GM13977 (cell line): Measurements from ENCODE around the gene SEMA3D.

Experiments
- DNase-seq: peaks from one replicate; pipeline ENCODE4 v3.0.0; 2012; ENCODE audit warnings: low spot score
- in situ Hi-C: fragments of 300-500 bp; cut with MboI; formaldehyde crosslinking; loops from one replicate; pipeline ENCODE4 v1.12.0; 2022; ENCODE audit warnings: low sequenced_read_pairs, low pct_unique_long_range_greater_than_20kb, mixed read lengths, inconsistent platforms; ENCODE audit not compliant: unreplicated experiment
- TF ChIP-seq, protein P1 (sequence below): IDR thresholded peaks from 2 replicates; pipeline ENCODE4 v1.5.1; 2012; ENCODE audit warnings: mild to moderate bottlenecking, control low read depth; ENCODE audit not compliant: insufficient read depth; ENCODE audit errors: extremely low read depth, missing control alignments

Gene SEMA3D

GRCh38 chr7:85019778-85020177 is 167.1 kb downstream of the SEMA3D start:
- in situ Hi-C loops = loop anchor here (10.0 kb wide), 1 partner anchor 1045 kb away; no protein-coding TSS in a partner anchor
- TF ChIP-seq, protein P1, sequence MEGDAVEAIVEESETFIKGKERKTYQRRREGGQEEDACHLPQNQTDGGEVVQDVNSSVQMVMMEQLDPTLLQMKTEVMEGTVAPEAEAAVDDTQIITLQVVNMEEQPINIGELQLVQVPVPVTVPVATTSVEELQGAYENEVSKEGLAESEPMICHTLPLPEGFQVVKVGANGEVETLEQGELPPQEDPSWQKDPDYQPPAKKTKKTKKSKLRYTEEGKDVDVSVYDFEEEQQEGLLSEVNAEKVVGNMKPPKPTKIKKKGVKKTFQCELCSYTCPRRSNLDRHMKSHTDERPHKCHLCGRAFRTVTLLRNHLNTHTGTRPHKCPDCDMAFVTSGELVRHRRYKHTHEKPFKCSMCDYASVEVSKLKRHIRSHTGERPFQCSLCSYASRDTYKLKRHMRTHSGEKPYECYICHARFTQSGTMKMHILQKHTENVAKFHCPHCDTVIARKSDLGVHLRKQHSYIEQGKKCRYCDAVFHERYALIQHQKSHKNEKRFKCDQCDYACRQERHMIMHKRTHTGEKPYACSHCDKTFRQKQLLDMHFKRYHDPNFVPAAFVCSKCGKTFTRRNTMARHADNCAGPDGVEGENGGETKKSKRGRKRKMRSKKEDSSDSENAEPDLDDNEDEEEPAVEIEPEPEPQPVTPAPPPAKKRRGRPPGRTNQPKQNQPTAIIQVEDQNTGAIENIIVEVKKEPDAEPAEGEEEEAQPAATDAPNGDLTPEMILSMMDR = no peak
- DNase-seq = no peak

GRCh38 chr7:85019176-85019575 is 167.7 kb downstream of the SEMA3D start:
- no peak for DNase-seq
- in situ Hi-C loops = no loop called here
- TF ChIP-seq, protein P1 = no peak

DNA sequence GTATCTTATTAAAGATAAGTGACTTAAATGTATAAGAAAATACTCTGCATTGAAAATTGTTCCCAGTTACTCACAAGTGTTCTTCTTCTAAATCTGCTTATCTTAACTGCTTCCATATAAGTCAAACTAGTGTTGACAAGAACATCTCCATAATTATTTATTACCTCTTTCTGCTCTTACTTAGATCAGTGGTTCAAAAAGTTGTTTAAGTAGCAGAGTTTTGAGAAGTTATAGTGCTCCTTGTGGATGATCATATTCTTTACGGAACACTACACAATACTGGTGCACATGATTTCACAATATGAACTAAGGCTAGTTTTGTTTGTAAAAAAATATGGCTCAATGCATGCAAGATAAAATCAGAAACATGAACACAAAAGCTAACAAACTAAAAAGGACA is 168.4 kb downstream of the SEMA3D start:
- in situ Hi-C loops = no loop called here
- TF ChIP-seq, protein P1 = no peak
- no peak for DNase-seq

- in situ Hi-C loops = no loop called here
- DNase-seq = no peak
- TF ChIP-seq, protein P1 = no peak
These were observed 170.6 kb downstream of the SEMA3D start for GRCh38 chr7:85016286-85016685.

DNA sequence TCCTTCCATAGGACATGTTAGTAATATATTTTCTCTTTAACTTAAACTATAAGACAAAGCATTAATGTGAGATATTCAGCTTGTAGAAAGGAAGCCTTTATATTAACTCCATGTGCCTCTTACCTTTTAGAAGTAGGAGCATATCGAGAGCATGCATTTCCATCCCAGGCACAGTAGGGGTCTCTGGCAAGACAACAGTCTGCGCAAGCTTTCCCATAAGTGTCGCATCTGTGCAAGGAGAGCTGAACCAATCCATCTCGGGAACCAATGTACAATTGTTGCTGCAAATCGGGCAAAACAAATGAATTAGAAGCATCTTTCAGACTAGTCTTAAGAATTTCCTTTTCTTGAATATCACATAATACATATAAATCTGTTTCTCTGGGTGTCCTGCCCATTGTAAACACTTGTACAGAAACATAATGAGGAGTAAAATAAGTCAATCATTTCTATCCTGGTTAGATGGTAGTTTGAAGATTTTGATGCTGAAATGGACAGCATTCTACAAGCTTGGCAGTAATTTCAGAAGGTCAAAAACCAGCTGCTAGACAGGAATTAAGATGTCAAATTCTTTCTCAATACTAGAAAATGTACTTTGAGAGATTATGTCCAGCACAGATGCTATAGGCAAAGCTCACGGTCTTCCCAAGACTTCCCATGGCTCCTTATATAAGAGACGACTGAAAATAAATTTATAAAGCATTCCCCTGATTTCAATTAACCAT is 171.8 kb downstream of the SEMA3D start:
- DNase-seq = no peak
- in situ Hi-C loops = no loop called here
- TF ChIP-seq, protein P1 = no peak

DNA sequence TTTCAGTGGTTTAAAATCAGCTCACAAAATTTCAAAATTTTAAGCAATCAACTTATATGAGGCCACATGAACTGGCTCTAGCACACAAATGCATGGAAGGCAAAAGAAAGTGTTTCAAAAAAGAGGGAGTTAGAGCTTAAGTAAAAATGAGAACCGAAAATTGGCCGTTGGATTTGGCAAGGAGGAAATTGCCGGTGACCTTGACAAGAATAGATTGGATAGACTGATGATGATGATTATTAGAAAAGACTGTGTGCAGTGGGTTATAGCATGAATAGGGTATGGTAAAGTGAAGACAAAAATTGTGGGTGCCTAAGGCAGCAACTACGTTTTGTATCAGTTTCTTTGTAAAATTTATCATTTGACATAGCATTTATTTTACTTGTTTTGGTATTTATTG is 175.7 kb downstream of the SEMA3D start:
- DNase-seq = no peak
- in situ Hi-C loops = no loop called here
- TF ChIP-seq, protein P1 = no peak
